Body of pancreas (tissue), 4 donors: ENCODE data around the gene PRSS56.

Experiments
- POLR2A ChIP-seq, 3 donors: fragments of 450-650 bp; IDR thresholded peaks; one replicate each; pipeline ENCODE4 v1.6.1; 2016; ENCODE audit warnings: antibody characterized with exemption in 3 of 3, mild to moderate bottlenecking in 2 of 3
- TF ChIP-seq, protein P1 (sequence below), 7 experiments: fragments of 450-650 bp in 4 of 7; fragments of 200-600 bp in 3 of 7; sonication (generic) in 3 of 7; IDR thresholded peaks; one replicate each; pipeline ENCODE4 v1.5.1; 2016 to 2019; ENCODE audit warnings: antibody characterized with exemption in 7 of 7

DNA sequence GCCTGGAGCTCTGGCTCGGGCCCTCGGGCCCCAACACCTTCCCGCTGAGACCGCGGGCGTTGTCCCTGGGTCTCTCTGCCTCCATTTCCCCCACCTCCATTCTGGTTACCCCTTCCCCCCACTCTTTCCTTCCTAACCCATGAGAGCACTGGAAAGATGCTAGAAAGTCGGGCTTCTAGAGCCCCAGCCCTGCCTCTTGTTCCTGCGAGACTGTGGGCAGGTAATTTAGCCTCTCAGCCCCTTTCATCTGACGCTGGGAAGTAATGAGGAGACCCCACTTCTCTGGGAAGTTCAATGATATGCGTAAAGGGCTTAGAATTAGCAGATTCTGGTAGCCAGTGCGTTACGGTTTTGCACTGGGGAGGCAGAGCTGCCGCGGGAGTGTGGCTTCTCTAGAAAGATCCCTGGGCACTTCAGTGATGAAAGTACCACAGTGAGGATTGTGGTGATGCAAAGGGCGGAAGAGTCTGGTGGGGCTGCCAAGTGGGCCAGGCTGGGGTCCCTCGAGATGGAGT lies 16.3 kb upstream of the PRSS56 start:
- TF ChIP-seq, protein P1, sequence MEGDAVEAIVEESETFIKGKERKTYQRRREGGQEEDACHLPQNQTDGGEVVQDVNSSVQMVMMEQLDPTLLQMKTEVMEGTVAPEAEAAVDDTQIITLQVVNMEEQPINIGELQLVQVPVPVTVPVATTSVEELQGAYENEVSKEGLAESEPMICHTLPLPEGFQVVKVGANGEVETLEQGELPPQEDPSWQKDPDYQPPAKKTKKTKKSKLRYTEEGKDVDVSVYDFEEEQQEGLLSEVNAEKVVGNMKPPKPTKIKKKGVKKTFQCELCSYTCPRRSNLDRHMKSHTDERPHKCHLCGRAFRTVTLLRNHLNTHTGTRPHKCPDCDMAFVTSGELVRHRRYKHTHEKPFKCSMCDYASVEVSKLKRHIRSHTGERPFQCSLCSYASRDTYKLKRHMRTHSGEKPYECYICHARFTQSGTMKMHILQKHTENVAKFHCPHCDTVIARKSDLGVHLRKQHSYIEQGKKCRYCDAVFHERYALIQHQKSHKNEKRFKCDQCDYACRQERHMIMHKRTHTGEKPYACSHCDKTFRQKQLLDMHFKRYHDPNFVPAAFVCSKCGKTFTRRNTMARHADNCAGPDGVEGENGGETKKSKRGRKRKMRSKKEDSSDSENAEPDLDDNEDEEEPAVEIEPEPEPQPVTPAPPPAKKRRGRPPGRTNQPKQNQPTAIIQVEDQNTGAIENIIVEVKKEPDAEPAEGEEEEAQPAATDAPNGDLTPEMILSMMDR (IDR thresholded peaks at IDR 0.05) = no peak
- TF ChIP-seq POLR2A (IDR thresholded peaks at IDR 0.05) = no peak
